HepG2 (cell line): Measurements from ENCODE around the gene DNAJB2. TPM values are rescaled to one million over a fixed set of nuclear protein-coding genes. Genes with fewer than 3 reads are reported as not detected.
A peak's percentile ranks its signal among the peaks of the same experiment; 100 is the strongest.

Experiments used
- ADNP ChIP-seq: sonication (generic); formaldehyde crosslinking; IDR thresholded peaks from 2 replicates; pipeline ENCODE4 v1.4.0; 2020; ENCODE audit warnings: missing genetic modification reagents
- CREM ChIP-seq, 2 experiments: sonication (generic) in 1 of 2; formaldehyde crosslinking in 1 of 2; IDR thresholded peaks; 2 replicates each; pipeline versions ENCODE4 v1.4.0 to v1.6.1; 2016 to 2020; ENCODE audit warnings: antibody characterized with exemption in 1 of 2, mild to moderate bottlenecking in 1 of 2, missing genetic modification reagents in 1 of 2
- MXD1 ChIP-seq: sonication (generic); formaldehyde crosslinking; IDR thresholded peaks from 2 replicates; pipeline ENCODE4 v1.4.0; 2020; ENCODE audit warnings: mild to moderate bottlenecking, missing genetic modification reagents
- NFAT5 ChIP-seq: sonication (generic); formaldehyde crosslinking; IDR thresholded peaks from 2 replicates; pipeline ENCODE4 v1.4.0; 2020; ENCODE audit warnings: missing genetic modification reagents
- NFE2 ChIP-seq: sonication (generic); formaldehyde crosslinking; IDR thresholded peaks from 2 replicates; pipeline ENCODE4 v1.4.0; 2020; ENCODE audit warnings: missing genetic modification reagents
- NONO ChIP-seq, 2 experiments: fragments of 450-650 bp in 1 of 2; sonication (generic) in 1 of 2; formaldehyde crosslinking in 1 of 2; IDR thresholded peaks in 1 of 2; conservative IDR thresholded peaks in 1 of 2; 2 replicates each; pipeline versions ENCODE4 v1.6.1 to v1.8.0; 2017 to 2022; ENCODE audit warnings: mild to moderate bottlenecking in 1 of 2, missing genetic modification reagents in 1 of 2, moderate library complexity in 1 of 2
- PAX8 ChIP-seq: sonication (generic); formaldehyde crosslinking; IDR thresholded peaks from 2 replicates; pipeline ENCODE4 v1.8.0; 2022; ENCODE audit warnings: mild to moderate bottlenecking, missing genetic modification reagents, borderline replicate concordance
- PRPF4 ChIP-seq: fragments of 200-400 bp; formaldehyde crosslinking; IDR thresholded peaks from 2 replicates; pipeline ENCODE4 v1.6.1; 2016; ENCODE audit warnings: low read length, low read depth; ENCODE audit not compliant: poor library complexity, severe bottlenecking
- RBFOX2 ChIP-seq: fragments of 200-400 bp; formaldehyde crosslinking; IDR thresholded peaks from 2 replicates; pipeline ENCODE4 v1.6.1; 2017; ENCODE audit warnings: low read depth, mild to moderate bottlenecking, low read length
- SP5 ChIP-seq: IDR thresholded peaks from 2 replicates; pipeline ENCODE4 v1.6.1; 2016; ENCODE audit warnings: low read depth, borderline replicate concordance
- STAT6 ChIP-seq: sonication (generic); formaldehyde crosslinking; IDR thresholded peaks from 2 replicates; pipeline ENCODE4 v1.4.0; 2020; ENCODE audit warnings: missing genetic modification reagents, mild to moderate bottlenecking, borderline replicate concordance
- ZBTB37 ChIP-seq: sonication (generic); formaldehyde crosslinking; IDR thresholded peaks from 2 replicates; pipeline ENCODE4 v1.4.0; 2020; ENCODE audit warnings: mild to moderate bottlenecking, missing genetic modification reagents
- ZNF282 ChIP-seq: fragments of 450-650 bp; IDR thresholded peaks from 2 replicates; pipeline ENCODE4 v1.6.1; 2018; ENCODE audit not compliant: partially characterized antibody
- ZNF605 ChIP-seq: sonication (generic); formaldehyde crosslinking; IDR thresholded peaks from 2 replicates; pipeline ENCODE4 v1.8.0; 2022; ENCODE audit warnings: mild to moderate bottlenecking, missing genetic modification reagents
- ZNF704 ChIP-seq: sonication (generic); formaldehyde crosslinking; IDR thresholded peaks from 2 replicates; pipeline ENCODE4 v1.8.1; 2023; ENCODE audit warnings: mild to moderate bottlenecking, inconsistent platforms, moderate library complexity, missing genetic modification reagents, borderline replicate concordance
- polyA plus RNA-seq, 8 experiments: library from polyadenylated mRNA; depleted of rRNA in 3 of 8; stranded (reverse) in 7 of 8; unstranded in 1 of 8; fragments of >200 nt; fragmentation: Illumina TruSeq in 4 of 8; extraction: Trizol in 4 of 8; gene quantifications; 2 replicates each; pipeline versions ENCODE4 v1.2.1 to v1.2.3, GENCODE V29; 2011 to 2016; ENCODE audit warnings: low read depth in 4 of 8, missing spikeins in 1 of 8, mixed read lengths in 1 of 8; ENCODE audit not compliant: insufficient read depth in 1 of 8
- total RNA-seq, 5 experiments: library from RNA; depleted of rRNA; stranded (reverse); fragments of >200 nt; fragmentation: Illumina TruSeq; extraction: Trizol; gene quantifications; 2 replicates each; pipeline ENCODE4 v1.2.3, GENCODE V29; 2016; ENCODE audit warnings: low read depth in 1 of 5

The DNAJB2 gene
- total and polyA plus RNA-seq, 2 of the 13 experiments (the other 11 are each of a cell fraction or from before 2014, with no cell fraction given) = 21.3 to 31.1 TPM

- no peak for TF ChIP-seq NONO (IDR thresholded peaks at IDR 0.05)
- TF ChIP-seq NONO (CRISPR knock-in tag; conservative IDR thresholded peaks at IDR 0.05) = peak; percentile 94
- TF ChIP-seq SP5 (CRISPR knock-in tag) = 0 out of 2 replicates have a peak, but pooled peaks have one; percentile 25
- TF ChIP-seq ZNF282 = no peak
- TF ChIP-seq RBFOX2 = peak; percentile 54; the same call in 1 of the 2 replicates
- TF ChIP-seq STAT6 (CRISPR knock-in tag) = peak; percentile 37; the same call in 1 of the 2 replicates
- TF ChIP-seq NFAT5 = no peak
- peak; percentile 97 for TF ChIP-seq ZNF605
- TF ChIP-seq CREM (IDR thresholded peaks at IDR 0.05) = peak; percentile 91
- TF ChIP-seq CREM (CRISPR knock-in tag; IDR thresholded peaks at IDR 0.05) = no peak
- no peak for TF ChIP-seq ZNF704 (CRISPR knock-in tag)
- TF ChIP-seq ADNP = no peak
- TF ChIP-seq ZBTB37 (CRISPR knock-in tag) = no peak
- peak; percentile 81 for TF ChIP-seq PRPF4
- no peak for TF ChIP-seq NFE2 (CRISPR knock-in tag)
- TF ChIP-seq MXD1 (CRISPR knock-in tag) = no peak
- 0 out of 2 replicates have a peak, but pooled peaks have one; percentile 18 for TF ChIP-seq PAX8 (CRISPR knock-in tag)
These were observed 29.8 kb upstream of the DNAJB2 start (continued) for GRCh38 chr2:219249203-219249980.
